Common myeloid progenitor, CD34-positive (primary cell): Measurements from ENCODE around the gene PDLIM3.

Experiments
- CTCF ChIA-PET: fragments of 350-600 bp; sonication (Branson Sonifier 250); formaldehyde crosslinking; loops from one replicate; lab custom pipeline; 2021; ENCODE audit warnings: antibody characterized with exemption; lab: Charles Lee
- POLR2A ChIA-PET: fragments of 350-600 bp; sonication (Branson Sonifier 250); formaldehyde crosslinking; loops from one replicate; lab custom pipeline; 2021; ENCODE audit warnings: antibody characterized with exemption; lab: Charles Lee
- DNase-seq, 3 donors: peaks; one replicate each; pipeline versions ENCODE4 v3.0.0 to v3.0.0-alpha.2; 2013
- H3K27ac ChIP-seq, 2 experiments: 1 replicate in 1 of 2; 2 replicates in 1 of 2; pipeline ENCODE4 v1.7.0; 2013; ENCODE audit warnings: inconsistent platforms in 2 of 2, low read length in 2 of 2, mild to moderate bottlenecking in 2 of 2, low read depth in 1 of 2, moderate library complexity in 1 of 2; ENCODE audit not compliant: severe bottlenecking in 2 of 2, insufficient read depth in 1 of 2, poor library complexity in 1 of 2
- H3K27me3 ChIP-seq, 5 experiments: replicated peaks in 2 of 5; 1 replicate in 3 of 5; 2 replicates in 2 of 5; pipeline versions ENCODE4 v1.6.1 to v1.7.0; 2013; ENCODE audit warnings: low read length in 4 of 5, mild to moderate bottlenecking in 2 of 5, moderate library complexity in 2 of 5, inconsistent platforms in 1 of 5; ENCODE audit not compliant: insufficient read depth in 5 of 5, control insufficient read depth in 4 of 5
- H3K36me3 ChIP-seq, 4 experiments: 1 replicate in 2 of 4; 2 replicates in 2 of 4; pipeline versions ENCODE4 v1.6.1 to v1.7.0; 2013; ENCODE audit warnings: low read length in 3 of 4, control low read depth in 1 of 4, mild to moderate bottlenecking in 1 of 4; ENCODE audit not compliant: control insufficient read depth in 4 of 4, insufficient read depth in 4 of 4
- H3K4me1 ChIP-seq, 4 experiments: 1 replicate in 3 of 4; 2 replicates in 1 of 4; pipeline versions ENCODE4 v1.6.1 to v1.7.1; 2013; ENCODE audit warnings: low read length in 3 of 4, mild to moderate bottlenecking in 3 of 4, control low read depth in 1 of 4, inconsistent platforms in 1 of 4, moderate library complexity in 1 of 4; ENCODE audit not compliant: control insufficient read depth in 4 of 4, insufficient read depth in 4 of 4; ENCODE audit errors: control extremely low read depth in 1 of 4
- H3K4me3 ChIP-seq, 7 experiments: 1 replicate in 4 of 7; 2 replicates in 3 of 7; pipeline versions ENCODE4 v1.5.1 to v1.7.0; 2013; ENCODE audit warnings: mild to moderate bottlenecking in 7 of 7, low read length in 6 of 7, moderate library complexity in 6 of 7, inconsistent platforms in 2 of 7, low read depth in 2 of 7, control low read depth in 1 of 7; ENCODE audit not compliant: insufficient read depth in 4 of 7, control insufficient read depth in 1 of 7; ENCODE audit errors: extremely low read depth in 1 of 7
- H3K9me3 ChIP-seq, 5 experiments: 1 replicate in 4 of 5; 2 replicates in 1 of 5; pipeline versions ENCODE4 v1.6.1 to v1.7.1; 2013; ENCODE audit warnings: low read length in 4 of 5, mild to moderate bottlenecking in 2 of 5, inconsistent platforms in 1 of 5, low read depth in 1 of 5, moderate library complexity in 1 of 5; ENCODE audit not compliant: control insufficient read depth in 4 of 5, insufficient read depth in 2 of 5; ENCODE audit errors: control extremely low read depth in 1 of 5
- WGBS: methylation state at CpG from one replicate; pipeline ENCODE4 v1.1.5; 2013; ENCODE audit not compliant: insufficient coverage; 5-methylcytosine and 5-hydroxymethylcytosine counted together

The PDLIM3 gene

DNA sequence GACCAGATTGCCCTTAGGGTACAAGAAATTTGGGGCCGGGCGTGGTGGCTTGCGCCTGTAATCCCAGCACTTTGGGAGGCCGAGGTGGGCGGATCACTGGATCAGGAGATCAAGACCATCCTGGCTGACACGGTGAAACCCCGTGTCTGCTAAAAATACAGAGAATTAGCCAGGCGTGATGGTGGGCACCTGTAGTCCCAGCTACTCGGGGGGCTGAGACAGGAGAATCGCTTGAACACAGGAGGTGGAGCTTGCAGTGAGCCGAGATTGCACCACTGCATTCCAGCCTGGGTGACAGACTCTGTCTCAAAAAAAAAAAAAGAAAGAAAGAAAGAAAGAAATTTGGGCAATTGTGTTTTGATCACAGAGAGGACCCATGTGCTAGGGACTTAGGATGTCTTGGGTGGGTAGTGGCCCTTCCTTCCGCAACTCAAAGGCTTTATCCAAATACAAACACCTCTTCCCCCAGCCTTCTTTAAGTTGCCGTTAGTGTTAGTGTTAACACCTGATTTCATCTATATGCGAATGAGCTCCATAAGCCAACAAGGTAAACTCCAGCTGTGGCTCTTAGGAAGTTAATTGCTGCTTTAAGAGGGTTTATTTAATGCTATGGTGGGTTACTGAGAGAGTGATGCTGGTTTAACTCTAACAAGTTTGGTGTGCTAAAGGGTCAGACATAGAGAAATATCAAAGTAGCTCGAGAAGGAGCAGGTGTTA lies 55.1 kb downstream of the PDLIM3 start:
- no peaks in the 10 kb centered on the region for H3K9me3 ChIP-seq
- ChIA-PET POLR2A (no interaction called here), CTCF (interaction anchor here (0.9 kb wide), 1 partner anchor 11 kb away, joined by 3 read pairs; no protein-coding TSS in a partner anchor)
- no peak for DNase-seq
- H3K4me3 ChIP-seq: no peak overlapping the region
- WGBS: 59% methylated on average over 14 of the region's 15 CpGs
- no peaks in the 10 kb centered on the region for H3K36me3 ChIP-seq
- H3K27me3 ChIP-seq: peaks cover 8 to 70% (median 30%) of the 10 kb centered on the region in 5 experiments
- H3K4me1 ChIP-seq: no peaks in the 10 kb centered on the region
- no peak overlapping the region for H3K27ac ChIP-seq

DNA sequence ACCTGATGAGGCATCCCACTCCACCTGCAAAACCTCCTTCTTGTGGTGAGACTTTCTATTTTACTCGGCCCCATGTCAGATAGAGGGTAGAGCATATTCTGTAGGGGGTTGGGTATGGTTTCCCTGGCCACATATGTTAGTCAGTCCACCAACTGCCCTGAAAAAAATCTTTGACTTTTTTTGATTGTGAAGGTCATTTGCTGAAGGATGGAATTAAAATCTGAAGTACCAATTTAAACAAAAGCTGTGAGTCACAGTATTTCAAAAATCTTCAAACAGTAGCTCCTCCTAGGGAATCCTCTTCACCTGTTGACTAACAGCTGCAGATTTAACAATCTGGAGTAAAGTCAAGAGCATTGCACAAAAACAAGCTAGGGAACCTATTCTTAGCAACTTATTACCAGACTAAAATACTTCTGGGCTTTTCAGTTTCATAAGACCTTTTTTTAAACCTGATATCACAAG lies 55.8 kb downstream of the PDLIM3 start:
- no peaks in the 10 kb centered on the region for H3K4me1 ChIP-seq
- H3K27ac ChIP-seq: no peak overlapping the region
- ChIA-PET CTCF (interaction anchor here (1.6 kb wide), 1 partner anchor 35 kb away, joined by 5 read pairs; no protein-coding TSS in a partner anchor), POLR2A (no interaction called here)
- no peak overlapping the region for H3K4me3 ChIP-seq
- no peak for DNase-seq
- no peaks in the 10 kb centered on the region for H3K9me3 ChIP-seq
- WGBS: 60% methylated on average over 1 of the region's 1 CpG
- H3K27me3 ChIP-seq: peaks cover 10 to 76% (median 30%) of the 10 kb centered on the region in 5 experiments
- H3K36me3 ChIP-seq: no peaks in the 10 kb centered on the region

DNA sequence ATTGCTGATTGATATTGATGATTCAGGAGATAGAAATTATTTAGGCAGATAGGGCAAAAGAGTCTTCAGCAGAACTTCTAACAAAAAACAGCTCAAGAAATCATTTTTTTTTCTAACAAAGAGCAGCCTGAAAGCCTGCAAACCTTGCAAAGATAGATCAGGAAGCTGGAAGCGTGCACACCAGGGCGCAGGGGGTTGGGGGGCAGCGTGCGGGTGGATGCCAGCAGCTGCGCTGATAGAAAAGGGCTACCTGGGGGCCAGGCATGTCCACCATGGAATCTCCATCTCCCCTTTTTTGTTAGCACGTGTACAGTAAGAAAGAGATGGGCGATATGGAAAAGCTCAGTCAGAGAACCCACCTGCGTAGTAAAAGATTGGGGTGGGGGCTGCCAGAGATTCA lies 62.1 kb downstream of the PDLIM3 start:
- no peak for DNase-seq
- no peaks in the 10 kb centered on the region for H3K36me3 ChIP-seq
- peaks cover 15 to 76% (median 28%) of the 10 kb centered on the region in 5 experiments for H3K27me3 ChIP-seq
- 95% methylated on average over 7 of the region's 8 CpGs for WGBS
- H3K9me3 ChIP-seq: peaks cover 0 to 4% (median 0%) of the 10 kb centered on the region in 5 experiments
- POLR2A ChIA-PET: no interaction called here
- no peak overlapping the region for H3K27ac ChIP-seq
- CTCF ChIA-PET: interaction anchor here (1.3 to 4.6 kb wide), 2 partner anchors 113 to 124 kb away, joined by 3 to 21 read pairs; no protein-coding TSS in a partner anchor
- no peak overlapping the region for H3K4me3 ChIP-seq
- peaks cover 4 to 17% (median 14%) of the 10 kb centered on the region in 4 experiments for H3K4me1 ChIP-seq

DNA sequence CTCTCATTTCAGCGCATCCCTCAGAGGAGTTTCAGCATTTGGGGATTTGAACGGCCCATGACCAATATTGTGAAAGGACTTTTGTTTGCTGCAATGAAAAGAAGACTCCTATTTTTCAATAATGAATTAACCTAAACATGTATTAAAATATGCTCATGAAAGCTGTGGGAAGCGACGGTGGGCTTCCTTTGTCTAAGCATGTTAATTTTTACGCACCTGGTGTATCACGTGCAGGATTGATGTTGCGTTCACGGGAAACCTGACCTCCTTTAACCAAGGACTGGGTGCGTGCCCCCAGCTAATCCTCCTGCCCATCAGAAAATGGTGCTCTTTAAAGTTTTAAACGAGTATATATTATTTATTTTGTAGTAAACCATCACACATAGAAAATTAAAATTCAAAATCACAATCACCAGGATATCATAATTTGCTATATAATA lies 63.2 kb downstream of the PDLIM3 start:
- CTCF ChIA-PET: interaction anchor here (0.8 to 4.6 kb wide), 4 partner anchors 40 to 128 kb away, joined by 3 to 21 read pairs (median 3); no protein-coding TSS in a partner anchor
- no peaks in the 10 kb centered on the region for H3K36me3 ChIP-seq
- 49% methylated on average over 4 of the region's 10 CpGs for WGBS
- H3K4me3 ChIP-seq: peak overlapping the region in 6 of 7 experiments; percentile 44 to 74 (median 64)
- H3K9me3 ChIP-seq: peaks cover 0 to 4% (median 0%) of the 10 kb centered on the region in 5 experiments
- peaks cover 13 to 75% (median 24%) of the 10 kb centered on the region in 5 experiments for H3K27me3 ChIP-seq
- H3K4me1 ChIP-seq: peaks cover 4 to 17% (median 14%) of the 10 kb centered on the region in 4 experiments
- no peak overlapping the region for H3K27ac ChIP-seq
- DNase-seq: no peak
- POLR2A ChIA-PET: interaction anchor here (0.6 kb wide), 1 partner anchor 47 kb away, joined by 6 read pairs; no protein-coding TSS in a partner anchor

DNA sequence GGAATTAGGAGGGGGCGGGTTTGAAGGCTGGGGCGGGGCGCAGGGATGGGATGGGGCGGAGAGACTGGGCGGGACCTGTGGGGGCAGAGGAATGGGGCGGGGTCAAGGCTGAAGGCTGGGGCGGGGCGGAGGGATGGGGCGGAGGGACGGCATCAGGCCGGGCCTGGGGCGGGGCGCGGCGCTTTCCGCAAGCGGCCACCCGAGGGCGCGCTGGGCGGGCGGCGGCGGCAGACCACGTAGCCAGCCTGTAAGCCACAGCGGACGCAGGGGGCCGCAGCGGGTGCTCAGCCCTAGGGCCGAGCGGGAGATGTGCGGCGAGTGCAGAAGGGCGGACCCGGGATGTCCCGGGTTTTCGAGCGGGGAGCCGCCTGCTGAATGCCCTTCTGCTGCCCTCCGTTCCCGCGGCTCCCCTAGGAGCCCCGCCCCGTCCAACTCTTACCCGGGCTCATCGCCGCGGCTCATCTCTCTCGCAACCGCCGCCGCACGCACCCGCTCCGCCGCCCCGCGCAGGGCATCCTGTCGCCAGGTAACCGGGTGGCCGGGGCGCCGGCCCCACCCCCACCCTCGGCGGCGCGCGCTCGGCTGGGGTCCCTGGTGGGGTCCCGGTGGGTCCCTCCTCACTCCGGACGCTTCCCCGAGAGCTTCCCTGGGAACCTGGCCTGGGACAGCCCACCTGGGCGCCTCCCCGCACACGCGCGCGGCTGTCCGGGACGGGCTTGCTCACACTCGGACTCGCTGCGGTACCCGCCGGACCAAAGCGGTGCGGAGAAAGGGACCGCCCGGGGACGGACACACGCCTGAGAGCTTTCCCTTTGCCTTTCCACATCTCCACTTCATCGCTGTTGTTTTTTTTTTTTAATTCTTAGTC lies 63.8 kb downstream of the PDLIM3 start, which contains the start of gene CCDC110:
Gene CCDC110, minus strand, starts transcription at position 499 of the 868 bp plus-strand sequence. Its CDS starts 50 bp downstream, at position 449.
- peaks cover 9 to 74% (median 27%) of the 10 kb centered on the region in 5 experiments for H3K27me3 ChIP-seq
- 0% methylated on average over 57 of the region's 93 CpGs for WGBS
- ChIA-PET POLR2A (interaction anchor here (0.6 kb wide), 1 partner anchor 47 kb away, joined by 6 read pairs; no protein-coding TSS in a partner anchor), CTCF (interaction anchor here (0.8 to 4.6 kb wide), 4 partner anchors 41 to 129 kb away, joined by 3 to 21 read pairs (median 3); no protein-coding TSS in a partner anchor)
- peak within 1 kb of the TSS; percentile 26 to 74 (median 60) for H3K4me3 ChIP-seq
- no peak within 1 kb of the TSS for H3K27ac ChIP-seq
- peaks cover 4 to 17% (median 14%) of the 10 kb centered on the region in 4 experiments for H3K4me1 ChIP-seq
- H3K9me3 ChIP-seq: peaks cover 0 to 4% (median 0%) of the 10 kb centered on the region in 5 experiments
- H3K36me3 ChIP-seq: no peaks in the 10 kb centered on the region
- DNase-seq: peak; percentile 81 to 84 (median 83)

DNA sequence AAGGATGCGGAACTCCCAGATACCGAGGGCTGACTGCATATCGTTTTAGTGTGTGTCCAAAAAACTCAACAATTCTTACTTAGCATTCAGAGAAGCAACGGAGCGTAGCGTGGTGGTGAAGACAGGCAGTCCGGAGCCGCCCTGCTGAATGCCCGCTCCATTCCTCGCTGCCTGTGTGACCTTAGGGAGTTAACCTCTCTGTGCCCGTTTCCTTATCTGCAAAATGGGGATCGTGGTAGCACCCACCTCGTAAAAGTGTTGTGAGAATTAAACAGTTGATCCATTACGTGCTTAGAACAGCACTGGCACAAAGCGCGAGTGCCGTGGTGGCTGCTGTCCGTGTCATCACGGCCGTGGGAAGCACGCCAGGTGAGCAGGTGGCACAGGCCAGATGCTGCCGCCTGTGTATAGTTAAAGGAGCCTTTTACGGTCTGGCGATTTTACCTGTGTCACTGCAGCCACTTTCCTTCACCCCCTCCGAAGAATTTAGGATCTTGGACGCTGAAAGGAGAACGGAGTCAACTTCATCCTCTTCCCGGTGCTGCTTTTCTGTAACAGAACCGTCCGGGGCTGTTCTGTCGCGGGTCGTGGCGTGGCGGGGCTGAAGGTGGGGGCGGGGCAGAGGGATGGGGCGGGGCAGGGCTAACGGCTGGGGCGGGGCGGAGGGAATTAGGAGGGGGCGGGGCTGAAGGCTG lies 64.7 kb downstream of the PDLIM3 start:
- CTCF ChIA-PET: interaction anchor here (1.0 kb wide), 1 partner anchor 127 kb away, joined by 5 read pairs; no protein-coding TSS in a partner anchor
- peaks cover 0 to 4% (median 0%) of the 10 kb centered on the region in 5 experiments for H3K9me3 ChIP-seq

More for the DNA sequence above, 64.7 kb downstream of the PDLIM3 start:
- DNase-seq: peak; percentile 7 to 54 (median 28)
- Histone ChIP-seq H3K4me3 (peak overlapping the region in 6 of 7 experiments; percentile 0 to 72 (median 46)), H3K36me3 (no peaks in the 10 kb centered on the region), H3K27me3 (peaks cover 9 to 78% (median 29%) of the 10 kb centered on the region in 5 experiments), H3K27ac (no peak overlapping the region), H3K4me1 (peaks cover 4 to 17% (median 14%) of the 10 kb centered on the region in 4 experiments)
- POLR2A ChIA-PET: no interaction called here
- 8% methylated on average over 22 of the region's 41 CpGs for WGBS
